Esophagus squamous epithelium (tissue), 5 donors: ENCODE results near the gene ZNF79. TPM values are rescaled to one million over a fixed set of nuclear protein-coding genes. Genes with fewer than 3 reads are reported as not detected.

ENCODE experiments used
- DNase-seq: peaks from one replicate; lab custom pipeline; 2025; lab: John Stamatoyannopoulos, UW
- H3K27ac ChIP-seq, 4 donors: fragments of 200-600 bp; sonication (generic); one replicate each; pipeline ENCODE4 v1.5.1; 2016 to 2019; ENCODE audit warnings: mild to moderate bottlenecking in 1 of 4
- H3K27me3 ChIP-seq, 4 donors: fragments of 200-600 bp; sonication (generic); 1 replicate in 3 of 4; 2 replicates in 1 of 4; pipeline versions ENCODE4 v1.5.1 to v1.6.0; 2017 to 2021; ENCODE audit warnings: antibody characterized with exemption in 1 of 4
- H3K36me3 ChIP-seq, 3 donors: fragments of 200-600 bp; sonication (generic); one replicate each; pipeline ENCODE4 v1.5.1; 2016 to 2019
- H3K4me1 ChIP-seq, 3 donors: fragments of 200-600 bp; sonication (generic); one replicate each; pipeline ENCODE4 v1.5.1; 2017 to 2019
- H3K4me3 ChIP-seq, 4 donors: fragments of 200-600 bp; sonication (generic); 1 replicate in 3 of 4; 2 replicates in 1 of 4; pipeline ENCODE4 v1.5.1; 2016 to 2019; ENCODE audit warnings: mild to moderate bottlenecking in 2 of 4, moderate library complexity in 1 of 4
- H3K9me3 ChIP-seq, 3 donors: fragments of 200-600 bp; sonication (generic); one replicate each; pipeline ENCODE4 v1.5.1; 2016 to 2019
- POLR2A ChIP-seq, 4 donors: fragments of 450-650 bp; IDR thresholded peaks; one replicate each; pipeline ENCODE4 v1.6.1; 2017; ENCODE audit warnings: antibody characterized with exemption in 4 of 4, mild to moderate bottlenecking in 4 of 4, moderate library complexity in 3 of 4
- WGBS, 2 donors: methylation state at CpG; one replicate each; pipeline ENCODE4 v1.1.5; 2018; 5-methylcytosine and 5-hydroxymethylcytosine counted together
- intact Hi-C: fragments of 100-400 bp; cut with DNase I; formaldehyde crosslinking; loops from one replicate; pipeline ENCODE4 v1.15.0; 2022
- total RNA-seq, 4 donors: library from RNA; depleted of rRNA; stranded (reverse); fragments of >200 nt; gene quantifications; one replicate each; pipeline ENCODE4 v1.1.0, GENCODE V29; 2016
- TF ChIP-seq, protein P1 (sequence below), 6 experiments: fragments of 450-650 bp in 4 of 6; fragments of 200-600 bp in 2 of 6; sonication (generic) in 2 of 6; IDR thresholded peaks; one replicate each; pipeline ENCODE4 v1.5.1; 2016 to 2019; ENCODE audit warnings: antibody characterized with exemption in 6 of 6, mild to moderate bottlenecking in 4 of 6, moderate library complexity in 4 of 6
- donor health status: DM: yes; HTN: yes; CAD: no.

The ZNF79 gene
- total RNA-seq, 4 donors from 2014 or later, result 3.1 to 9.9 (median 4.7) TPM

DNA sequence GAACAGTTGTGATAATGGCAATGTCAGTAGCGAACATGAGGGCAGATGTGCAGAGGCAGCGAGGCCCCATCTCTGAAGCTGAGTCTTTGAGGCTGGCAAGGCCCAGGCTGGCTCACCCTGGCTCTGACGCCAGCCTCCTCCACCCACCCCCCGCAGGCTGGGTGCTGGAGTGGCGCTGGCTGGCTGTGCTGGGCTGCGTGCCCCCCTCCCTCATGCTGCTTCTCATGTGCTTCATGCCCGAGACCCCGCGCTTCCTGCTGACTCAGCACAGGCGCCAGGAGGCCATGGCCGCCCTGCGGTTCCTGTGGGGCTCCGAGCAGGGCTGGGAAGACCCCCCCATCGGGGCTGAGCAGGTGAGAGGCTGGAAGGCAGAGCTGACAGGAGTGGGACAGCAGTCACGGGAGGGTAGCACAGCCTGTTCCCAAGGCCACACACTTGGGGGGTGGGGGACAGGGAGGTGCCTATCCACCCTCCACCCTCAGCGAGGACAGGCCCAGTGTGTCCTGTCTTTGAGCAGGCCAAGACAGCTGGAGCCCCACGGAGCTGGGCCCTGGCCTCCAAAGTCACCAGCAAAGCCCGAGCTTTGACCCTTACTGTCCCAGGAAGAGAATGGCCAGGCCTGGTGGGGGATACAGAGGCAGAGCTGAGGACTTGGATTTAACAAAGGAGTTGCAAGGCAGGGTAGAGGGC lies 21.6 kb upstream of the ZNF79 start:
- H3K36me3 ChIP-seq, result peaks cover 6 to 75% (median 16%) of the 10 kb centered on the region in 3 donors
- peaks cover 11 to 16% (median 11%) of the 10 kb centered on the region in 3 donors for H3K4me1 ChIP-seq
- intact Hi-C loops, result no loop called here
- no peak for DNase-seq
- no peaks in the 10 kb centered on the region for H3K27me3 ChIP-seq
- TF ChIP-seq, protein P1, sequence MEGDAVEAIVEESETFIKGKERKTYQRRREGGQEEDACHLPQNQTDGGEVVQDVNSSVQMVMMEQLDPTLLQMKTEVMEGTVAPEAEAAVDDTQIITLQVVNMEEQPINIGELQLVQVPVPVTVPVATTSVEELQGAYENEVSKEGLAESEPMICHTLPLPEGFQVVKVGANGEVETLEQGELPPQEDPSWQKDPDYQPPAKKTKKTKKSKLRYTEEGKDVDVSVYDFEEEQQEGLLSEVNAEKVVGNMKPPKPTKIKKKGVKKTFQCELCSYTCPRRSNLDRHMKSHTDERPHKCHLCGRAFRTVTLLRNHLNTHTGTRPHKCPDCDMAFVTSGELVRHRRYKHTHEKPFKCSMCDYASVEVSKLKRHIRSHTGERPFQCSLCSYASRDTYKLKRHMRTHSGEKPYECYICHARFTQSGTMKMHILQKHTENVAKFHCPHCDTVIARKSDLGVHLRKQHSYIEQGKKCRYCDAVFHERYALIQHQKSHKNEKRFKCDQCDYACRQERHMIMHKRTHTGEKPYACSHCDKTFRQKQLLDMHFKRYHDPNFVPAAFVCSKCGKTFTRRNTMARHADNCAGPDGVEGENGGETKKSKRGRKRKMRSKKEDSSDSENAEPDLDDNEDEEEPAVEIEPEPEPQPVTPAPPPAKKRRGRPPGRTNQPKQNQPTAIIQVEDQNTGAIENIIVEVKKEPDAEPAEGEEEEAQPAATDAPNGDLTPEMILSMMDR (IDR thresholded peaks at IDR 0.05), result no peak
- TF ChIP-seq POLR2A (IDR thresholded peaks at IDR 0.05), result no peak
- no peaks in the 10 kb centered on the region for H3K9me3 ChIP-seq
- 80 to 85% methylated on average over 3 to 6 of the region's 18 CpGs for WGBS, 2 donors
- no peak overlapping the region for H3K27ac ChIP-seq
- H3K4me3 ChIP-seq, result no peak overlapping the region

DNA sequence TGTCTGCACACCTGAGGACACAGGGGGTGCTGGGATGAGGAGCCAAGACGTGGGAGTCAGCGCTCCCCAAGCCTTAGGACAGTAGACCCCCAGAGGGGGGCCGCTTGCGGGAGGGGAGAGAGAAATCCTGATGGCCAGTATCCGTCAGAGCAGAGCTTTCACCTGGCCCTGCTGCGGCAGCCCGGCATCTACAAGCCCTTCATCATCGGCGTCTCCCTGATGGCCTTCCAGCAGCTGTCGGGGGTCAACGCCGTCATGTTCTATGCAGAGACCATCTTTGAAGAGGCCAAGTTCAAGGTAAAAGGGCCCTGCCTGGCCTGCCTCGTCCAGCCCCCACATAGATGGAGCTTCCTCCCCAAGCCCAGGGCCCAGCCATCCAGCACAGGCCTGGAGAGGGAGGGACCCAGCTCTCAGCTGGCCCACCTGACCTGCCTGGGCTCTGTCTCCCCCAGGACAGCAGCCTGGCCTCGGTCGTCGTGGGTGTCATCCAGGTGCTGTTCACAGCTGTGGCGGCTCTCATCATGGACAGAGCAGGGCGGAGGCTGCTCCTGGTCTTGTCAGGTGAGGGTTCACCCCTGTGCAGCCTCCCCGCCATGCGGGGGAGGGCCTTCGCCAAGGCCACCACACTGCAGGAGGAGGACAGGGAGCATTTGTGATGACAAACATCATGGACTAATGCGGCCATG lies 20.5 kb upstream of the ZNF79 start:
- DNase-seq, result no peak
- Histone ChIP-seq H3K27ac (no peak overlapping the region), H3K4me1 (peaks cover 0 to 5% (median 3%) of the 10 kb centered on the region in 3 donors), H3K36me3 (peaks cover 6 to 81% (median 16%) of the 10 kb centered on the region in 3 donors), H3K9me3 (no peaks in the 10 kb centered on the region), H3K27me3 (no peaks in the 10 kb centered on the region), H3K4me3 (no peak overlapping the region)
- intact Hi-C loops, result no loop called here
- no peak for TF ChIP-seq POLR2A (IDR thresholded peaks at IDR 0.05)
- TF ChIP-seq, protein P1 (IDR thresholded peaks at IDR 0.05), result no peak
- 83 to 89% methylated on average over 3 to 17 of the region's 22 CpGs for WGBS, 2 donors

DNA sequence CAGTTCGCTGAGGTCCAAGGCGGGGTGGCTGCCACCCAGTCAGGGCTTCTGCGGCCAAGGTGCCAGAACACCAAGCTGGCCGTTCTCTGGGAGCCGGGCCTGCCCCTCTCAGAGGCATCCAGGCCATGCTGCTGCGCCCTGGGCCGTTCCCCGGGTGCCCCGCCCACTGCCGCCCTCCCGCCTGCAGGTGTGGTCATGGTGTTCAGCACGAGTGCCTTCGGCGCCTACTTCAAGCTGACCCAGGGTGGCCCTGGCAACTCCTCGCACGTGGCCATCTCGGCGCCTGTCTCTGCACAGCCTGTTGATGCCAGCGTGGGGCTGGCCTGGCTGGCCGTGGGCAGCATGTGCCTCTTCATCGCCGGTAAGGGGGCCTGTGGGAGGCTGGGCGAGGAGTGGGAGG lies 19.6 kb upstream of the ZNF79 start:
- WGBS, 2 donors, result 94 to 100% methylated on average over 6 to 8 of the region's 23 CpGs

DNA sequence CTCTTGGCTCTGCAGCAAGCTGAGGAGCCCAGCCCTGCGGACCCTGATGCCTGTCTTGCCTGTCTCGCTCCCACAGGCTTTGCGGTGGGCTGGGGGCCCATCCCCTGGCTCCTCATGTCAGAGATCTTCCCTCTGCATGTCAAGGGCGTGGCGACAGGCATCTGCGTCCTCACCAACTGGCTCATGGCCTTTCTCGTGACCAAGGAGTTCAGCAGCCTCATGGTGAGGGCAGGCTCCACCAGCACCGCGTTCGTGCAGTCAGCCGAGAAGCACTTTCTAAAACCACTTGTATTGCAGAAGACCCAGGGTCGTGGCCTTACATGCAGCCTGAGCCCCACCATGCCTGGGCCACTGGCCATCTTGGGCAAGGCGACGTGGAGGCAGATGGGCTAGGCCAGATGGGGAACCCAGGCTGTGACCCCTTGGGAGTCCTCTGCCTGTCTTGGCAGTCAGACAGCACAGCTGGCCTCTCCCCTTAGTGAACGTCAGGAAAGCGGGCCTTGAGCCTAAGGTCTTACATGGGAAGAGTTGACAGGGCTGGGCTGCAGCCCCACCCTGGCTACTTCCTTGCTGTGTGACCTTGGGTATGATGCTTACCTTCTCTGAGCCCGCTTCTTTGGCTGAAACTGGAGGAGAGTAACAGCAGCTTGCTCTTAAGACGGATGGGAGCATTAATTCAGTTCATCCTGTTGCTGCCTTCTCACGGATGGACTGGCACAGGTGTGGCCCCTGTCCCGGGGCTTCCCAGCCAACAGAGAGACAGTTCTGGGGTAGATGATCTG lies 18.6 kb upstream of the ZNF79 start:
- H3K36me3 ChIP-seq, result peaks cover 6 to 76% (median 16%) of the 10 kb centered on the region in 3 donors
- H3K9me3 ChIP-seq, result no peaks in the 10 kb centered on the region
- 91 to 96% methylated on average over 4 to 11 of the region's 20 CpGs for WGBS, 2 donors
- TF ChIP-seq, protein P1 (IDR thresholded peaks at IDR 0.05), result no peak
- TF ChIP-seq POLR2A (IDR thresholded peaks at IDR 0.05), result no peak
- peak overlapping the region in 1 of 4 donors; percentile 1 for H3K27ac ChIP-seq
- DNase-seq, result no peak
- peaks cover 0 to 8% (median 0%) of the 10 kb centered on the region in 3 donors for H3K4me1 ChIP-seq
- H3K27me3 ChIP-seq, result no peaks in the 10 kb centered on the region
- intact Hi-C loops, result no loop called here
- no peak overlapping the region for H3K4me3 ChIP-seq

More for the DNA sequence above, 19.6 kb upstream of the ZNF79 start:
- H3K27me3 ChIP-seq, result no peaks in the 10 kb centered on the region
- peaks cover 6 to 81% (median 16%) of the 10 kb centered on the region in 3 donors for H3K36me3 ChIP-seq
- H3K9me3 ChIP-seq, result no peaks in the 10 kb centered on the region
- H3K4me1 ChIP-seq, result peaks cover 0 to under 1% (median 0%) of the 10 kb centered on the region in 3 donors
- DNase-seq, result no peak
- intact Hi-C loops, result no loop called here
- H3K4me3 ChIP-seq, result no peak overlapping the region
- no peak overlapping the region for H3K27ac ChIP-seq
- no peak for TF ChIP-seq POLR2A (IDR thresholded peaks at IDR 0.05)
- TF ChIP-seq, protein P1 (IDR thresholded peaks at IDR 0.05), result no peak
